GM19351 (cell line): ENCODE results near the gene FN1.
"Not testable (repeated sequence)": the region's sequence is repeated elsewhere in the genome, so short reads cannot be mapped to it uniquely, and the experiment has no call there.

Experiments
- ATAC-seq: cut with Tn5 transposase; IDR thresholded peaks from one replicate; pipeline ENCODE4 v1.9.1; 2021; ENCODE audit warnings: mild to moderate bottlenecking, moderate library complexity; ENCODE audit not compliant: unreplicated experiment

Gene FN1

DNA sequence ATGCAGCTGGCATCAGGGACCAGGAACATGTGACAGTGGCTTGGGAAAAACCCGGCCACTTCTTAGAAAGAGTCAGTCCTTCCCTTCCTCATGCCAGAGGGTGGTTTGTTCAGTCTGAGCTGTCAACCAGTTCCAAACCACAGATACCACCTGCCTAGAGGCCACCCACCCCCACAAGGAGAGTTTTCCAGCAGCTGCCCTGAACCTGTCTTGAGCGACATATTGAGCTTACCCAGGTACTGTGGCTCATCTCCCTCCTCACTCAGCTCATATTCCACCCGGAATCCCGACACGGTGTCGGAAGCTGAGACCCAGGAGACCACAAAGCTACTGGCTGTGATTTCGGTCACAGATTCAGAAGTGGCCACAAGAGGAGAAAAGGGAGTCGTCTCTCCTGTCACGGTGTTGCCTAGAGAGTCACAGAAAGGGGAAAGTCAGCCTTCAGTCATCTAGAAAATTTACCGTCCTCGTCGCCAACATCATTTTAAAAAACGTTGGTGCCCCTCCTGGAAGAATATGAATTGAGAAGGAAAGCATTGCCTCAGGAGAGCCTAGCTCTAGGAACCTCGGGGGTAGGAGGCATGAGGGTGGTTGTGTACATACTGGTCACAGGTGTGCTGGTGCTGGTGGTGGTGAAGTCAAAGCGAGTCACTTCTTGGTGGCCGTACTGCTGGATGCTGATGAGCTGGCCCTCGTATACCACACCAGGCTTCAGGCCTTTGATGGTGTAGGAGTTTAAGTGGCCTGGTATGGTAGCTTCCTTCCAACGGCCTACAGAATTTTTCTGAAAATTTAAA, 26.3 kb downstream of the FN1 start:
- ATAC-seq, result no peak

DNA sequence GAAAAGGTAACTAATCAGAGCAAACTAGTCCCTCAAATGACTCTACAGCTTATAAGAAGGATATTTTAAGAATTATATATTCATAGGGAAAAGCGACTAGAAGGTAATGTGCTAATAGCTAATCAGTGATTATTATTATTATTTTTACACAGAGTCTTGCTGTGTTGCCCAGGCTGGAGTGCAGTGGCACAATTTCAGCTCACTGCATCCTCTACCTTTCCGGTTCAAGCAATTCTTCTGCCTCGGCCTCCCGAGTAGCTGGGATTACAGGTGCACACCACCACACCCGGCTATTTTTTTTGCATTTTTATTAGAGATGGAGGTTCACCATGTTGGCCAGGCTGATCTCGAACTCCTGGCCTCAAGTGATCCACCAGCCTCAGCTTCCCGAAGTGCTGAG, 27.4 kb downstream of the FN1 start:
- not testable (repeated sequence) for ATAC-seq

DNA sequence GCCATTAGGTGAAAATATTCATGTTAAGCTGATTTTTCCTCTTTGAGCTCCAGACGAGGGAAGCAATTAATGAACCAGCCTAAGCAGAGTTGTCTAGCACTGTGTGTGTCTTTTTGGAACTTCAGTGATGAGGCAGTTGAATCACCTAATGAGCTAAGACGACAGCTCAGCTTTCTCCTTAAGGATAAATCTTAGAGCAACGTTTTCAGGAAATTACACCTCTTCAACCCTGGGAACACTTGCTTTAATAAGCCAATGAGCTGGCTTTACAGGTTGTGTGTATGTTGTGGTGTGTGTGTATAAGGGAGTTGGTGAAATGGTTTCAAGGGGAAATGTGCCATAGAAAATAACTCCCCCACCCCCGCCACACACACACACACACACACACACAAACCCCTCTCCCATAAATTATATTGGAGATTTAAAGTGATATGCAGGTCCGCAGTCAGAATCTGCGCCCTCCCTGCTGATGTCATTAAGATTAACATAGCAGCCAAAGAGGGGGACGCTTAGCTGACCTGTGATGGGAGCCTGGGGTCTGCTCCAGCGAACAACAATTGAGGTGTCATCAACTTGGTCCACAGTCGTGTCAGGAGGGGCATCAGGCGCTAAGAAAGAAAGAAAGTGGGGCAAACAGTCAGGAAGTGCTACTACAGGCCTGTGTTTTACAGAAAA, 28.1 kb downstream of the FN1 start:
- no peak for ATAC-seq

DNA sequence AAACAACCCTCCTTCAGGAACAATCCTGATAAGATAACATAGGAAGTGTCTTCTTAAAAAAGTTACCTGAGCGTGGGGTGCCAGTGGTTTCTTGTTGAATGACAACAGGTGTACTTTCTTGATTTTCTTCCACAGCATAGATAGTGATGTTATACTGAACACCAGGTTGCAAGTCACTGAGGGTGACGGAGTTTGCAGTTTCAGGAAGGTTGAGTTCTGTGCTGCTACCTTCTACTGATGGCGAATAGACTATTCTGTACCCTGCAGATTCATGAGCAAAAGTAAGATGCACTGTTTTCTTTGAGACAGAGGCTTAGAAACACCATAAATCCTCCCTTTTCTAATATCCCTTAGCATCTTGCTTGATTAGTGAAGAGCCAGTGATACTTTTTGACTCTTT, 28.8 kb downstream of the FN1 start:
- no peak for ATAC-seq

DNA sequence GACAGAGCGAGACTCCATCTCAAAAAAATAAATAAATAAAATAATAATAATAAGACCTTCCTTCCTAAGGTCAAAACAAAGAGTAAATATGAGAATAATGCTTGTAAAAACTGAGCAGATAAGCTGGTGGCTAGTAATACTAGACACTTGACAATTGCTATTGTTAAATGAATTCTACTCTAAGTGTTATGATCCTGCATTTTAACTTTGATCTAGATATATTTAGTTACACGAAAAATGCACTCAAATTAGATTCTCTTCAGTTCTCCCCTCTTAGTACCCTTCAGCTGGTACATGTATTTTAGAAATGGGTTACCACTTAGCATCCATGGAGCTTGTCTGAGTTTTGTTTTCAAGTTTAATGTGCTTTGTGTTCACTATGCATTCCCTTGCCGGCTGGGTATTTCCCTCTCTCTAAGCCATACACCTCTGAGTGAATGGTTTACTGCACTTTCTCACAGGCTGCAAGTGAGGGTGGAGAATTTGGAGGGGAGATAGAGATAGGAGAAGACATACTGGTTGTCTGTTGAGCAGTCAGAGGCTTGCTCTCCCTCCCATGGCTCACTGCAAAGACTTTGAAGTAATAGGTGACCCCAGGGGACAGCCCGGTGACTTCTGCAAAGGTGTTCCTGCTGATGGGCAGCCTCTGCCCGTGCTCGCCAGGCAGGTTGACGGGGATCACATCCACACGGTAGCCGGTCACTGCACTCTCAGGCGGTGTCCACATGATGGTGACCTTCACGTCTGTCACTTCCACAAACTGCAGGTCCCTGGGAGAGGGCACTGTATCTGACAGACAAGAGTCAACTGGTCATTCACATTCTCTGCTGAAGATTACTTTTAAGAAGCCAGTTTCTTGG, 29.9 kb downstream of the FN1 start:
- ATAC-seq, result no peak

DNA sequence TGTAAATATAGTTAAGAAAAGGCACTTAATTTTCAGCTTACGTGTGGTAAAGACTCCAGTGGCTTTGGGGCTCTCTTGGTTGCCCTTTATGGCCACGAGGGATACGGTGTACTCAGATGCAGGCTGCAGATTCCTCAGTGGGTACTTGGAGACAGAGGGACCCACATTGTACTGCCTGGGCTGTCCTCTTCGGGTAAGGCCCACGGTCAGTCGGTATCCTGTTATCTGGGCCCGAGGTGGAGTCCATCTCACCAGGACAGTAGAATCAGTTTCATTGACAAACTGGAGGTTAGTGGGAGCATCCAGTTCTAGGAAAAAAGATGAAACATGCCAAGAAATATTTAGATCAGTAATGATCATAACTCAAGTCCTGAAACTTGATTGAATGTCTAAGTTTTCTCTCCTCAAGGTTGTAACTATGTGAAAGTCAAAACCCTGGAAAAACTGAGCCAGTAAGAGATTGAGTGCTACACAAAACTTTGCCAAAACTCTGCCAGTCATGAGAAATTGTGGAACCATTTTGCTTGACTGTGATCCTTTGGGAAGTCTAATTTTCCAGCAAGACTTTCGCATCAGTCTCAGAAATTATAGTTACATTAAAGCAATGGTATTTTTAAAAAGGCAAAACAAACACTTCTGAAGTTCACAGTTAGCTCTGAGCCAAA, 31.4 kb downstream of the FN1 start:
- no peak for ATAC-seq

DNA sequence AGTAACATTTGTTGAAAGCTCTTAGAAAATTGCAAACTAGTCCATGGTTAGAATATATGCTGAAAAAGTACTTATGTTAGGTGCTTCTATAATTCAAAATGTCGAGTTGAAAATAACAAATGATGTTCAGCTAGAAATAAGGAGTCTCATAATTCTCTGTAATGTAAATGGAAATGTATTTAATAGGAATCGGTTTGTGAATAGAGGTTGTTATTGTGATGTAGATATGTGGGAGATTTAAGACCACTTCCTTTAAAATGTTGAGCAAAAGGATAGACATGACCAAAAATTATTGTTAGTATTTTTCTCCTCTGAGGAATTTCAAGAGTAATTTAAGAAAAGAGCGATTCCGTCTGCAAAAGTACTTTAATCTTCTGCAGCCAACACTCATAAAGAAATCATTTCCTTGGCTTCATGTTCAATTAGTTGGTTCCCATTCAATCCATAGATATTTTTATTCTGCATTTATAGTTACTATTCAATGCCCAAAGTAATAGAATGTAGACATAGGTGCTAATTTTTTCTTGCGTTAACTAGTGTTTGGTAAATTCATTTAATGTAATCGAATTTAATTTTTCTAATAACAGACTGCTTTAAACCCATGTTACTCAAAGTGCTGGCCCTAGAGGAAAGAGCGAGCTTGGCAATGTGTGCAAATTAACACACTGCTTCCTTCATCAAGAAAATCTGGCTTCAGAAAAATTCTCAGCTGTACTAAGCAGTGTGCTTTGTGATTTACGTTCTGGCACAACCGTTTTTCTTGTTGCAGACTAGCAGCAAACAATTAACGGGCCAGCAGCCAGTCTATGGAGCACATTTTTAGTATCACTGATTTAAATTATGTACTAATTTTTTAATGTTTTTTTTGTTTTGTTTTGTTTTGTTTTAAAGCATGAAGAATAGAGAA, 32.2 kb downstream of the FN1 start:
- no peak for ATAC-seq

DNA sequence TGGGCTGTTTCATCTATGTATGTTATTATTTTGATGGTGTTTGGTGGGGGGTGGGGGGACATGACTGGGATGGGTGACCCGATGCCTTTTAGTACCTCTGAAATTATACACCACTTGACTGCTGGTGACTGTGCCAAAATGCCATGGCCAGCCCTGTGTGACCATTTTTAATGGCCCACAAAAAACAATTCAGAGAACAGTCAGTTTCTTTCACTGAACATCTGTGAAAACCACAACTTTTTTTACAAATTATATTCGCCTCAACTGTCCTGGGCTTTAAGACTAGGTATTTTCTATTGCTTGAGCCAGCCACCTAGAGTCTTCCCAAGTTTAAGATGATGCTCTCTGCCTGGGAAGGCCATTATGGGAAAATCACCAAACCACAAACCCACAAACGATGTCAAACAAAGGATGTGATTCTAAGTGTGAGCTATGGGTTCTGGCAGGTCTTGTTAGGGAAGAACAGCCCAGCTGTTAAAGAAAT, 33.9 kb downstream of the FN1 start:
- ATAC-seq, result no peak

DNA sequence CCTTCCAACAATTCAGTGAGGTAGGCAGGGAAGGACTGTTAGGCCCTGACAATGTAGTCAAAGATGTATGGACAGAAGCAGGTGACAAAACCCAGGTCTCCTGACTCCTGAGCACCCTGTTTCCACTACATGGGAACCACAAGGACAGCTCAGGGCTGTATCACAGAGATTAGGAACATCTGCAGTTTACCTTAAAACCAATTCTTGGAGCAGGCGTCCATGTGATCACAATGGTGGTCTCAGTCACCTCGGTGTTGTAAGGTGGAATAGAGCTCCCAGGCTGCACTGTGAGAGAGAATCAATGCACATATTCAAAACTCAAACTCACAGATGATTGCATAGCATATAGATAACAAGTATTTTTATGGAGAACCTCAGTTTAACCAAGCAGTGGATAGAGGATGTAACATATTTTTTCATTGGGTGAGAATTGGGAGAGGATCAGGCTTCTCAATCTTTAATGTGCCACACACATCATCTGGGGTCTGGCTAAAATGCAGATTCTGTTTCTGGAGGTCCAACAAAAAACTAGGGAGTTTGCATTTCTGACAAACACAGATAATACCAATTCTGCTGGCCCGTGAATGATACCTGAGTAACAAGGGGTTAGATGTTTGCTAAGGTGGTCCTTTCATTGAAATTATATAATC, 36.7 kb downstream of the FN1 start:
- no peak for ATAC-seq

DNA sequence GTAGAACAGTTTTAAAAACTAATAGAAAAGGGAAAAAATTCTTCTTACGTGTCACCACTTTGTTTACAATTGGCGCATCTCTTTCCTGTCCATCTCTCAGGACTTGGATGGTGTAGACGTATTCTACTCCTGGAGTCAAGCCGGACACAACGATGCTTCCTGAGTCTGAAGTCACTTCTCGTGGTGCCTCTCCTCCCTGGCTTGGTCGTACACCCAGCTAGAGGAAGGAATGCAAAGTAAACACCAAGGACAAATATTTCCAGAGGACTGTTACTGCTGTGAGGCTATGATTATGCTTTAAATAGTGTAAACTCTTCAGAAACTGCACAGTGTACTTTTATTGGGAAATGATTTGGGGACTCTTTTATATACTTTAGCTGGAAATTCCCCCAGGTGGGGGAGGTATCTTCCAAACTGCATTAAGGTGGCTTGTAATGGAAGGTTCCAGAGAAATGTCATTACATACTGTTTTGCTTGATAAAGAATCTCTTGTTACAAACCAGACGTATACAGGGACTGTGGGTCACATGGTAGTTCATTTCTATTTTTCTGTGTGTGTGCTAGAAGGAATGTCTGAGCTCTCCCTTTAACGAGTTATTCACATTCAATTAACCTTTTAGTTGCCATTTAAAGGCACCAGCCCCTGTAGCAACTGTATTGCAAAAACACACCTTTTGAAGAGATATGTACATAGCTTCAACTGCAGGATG, 38.1 kb downstream of the FN1 start:
- no peak for ATAC-seq

DNA sequence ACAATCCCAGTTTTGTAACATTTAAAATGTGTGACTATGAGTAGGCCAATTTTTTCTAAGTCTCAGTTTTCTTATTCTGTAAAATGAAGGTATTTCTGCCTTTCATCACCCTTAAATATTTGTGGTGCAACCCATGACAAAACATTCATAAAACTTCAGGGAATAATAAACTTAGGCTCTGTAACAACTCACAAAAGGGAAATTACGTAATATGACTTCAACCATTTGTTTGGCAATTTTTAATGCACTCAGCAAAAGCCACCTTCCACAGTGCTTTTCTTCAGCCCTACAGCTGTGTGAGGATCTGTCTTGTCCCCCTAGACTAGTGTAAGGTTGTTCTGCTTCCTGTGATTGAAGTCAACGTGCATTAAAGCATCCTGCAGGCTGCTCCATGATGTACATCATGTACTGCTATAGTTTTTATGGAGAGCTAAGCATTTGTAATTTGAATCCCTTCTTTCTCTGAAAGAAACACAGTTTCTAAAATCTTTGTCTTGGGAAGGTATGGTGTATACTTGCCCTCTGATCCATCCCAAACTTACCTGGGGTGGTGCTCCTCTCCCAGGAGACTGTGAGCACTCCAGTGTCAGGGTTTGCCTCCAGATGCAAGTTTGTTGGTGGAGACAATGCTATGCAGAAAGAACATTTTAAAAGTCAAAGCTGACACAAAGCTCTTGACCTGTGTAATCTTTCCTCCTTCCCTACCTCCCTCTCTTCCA, 39.1 kb downstream of the FN1 start:
- no peak for ATAC-seq

DNA sequence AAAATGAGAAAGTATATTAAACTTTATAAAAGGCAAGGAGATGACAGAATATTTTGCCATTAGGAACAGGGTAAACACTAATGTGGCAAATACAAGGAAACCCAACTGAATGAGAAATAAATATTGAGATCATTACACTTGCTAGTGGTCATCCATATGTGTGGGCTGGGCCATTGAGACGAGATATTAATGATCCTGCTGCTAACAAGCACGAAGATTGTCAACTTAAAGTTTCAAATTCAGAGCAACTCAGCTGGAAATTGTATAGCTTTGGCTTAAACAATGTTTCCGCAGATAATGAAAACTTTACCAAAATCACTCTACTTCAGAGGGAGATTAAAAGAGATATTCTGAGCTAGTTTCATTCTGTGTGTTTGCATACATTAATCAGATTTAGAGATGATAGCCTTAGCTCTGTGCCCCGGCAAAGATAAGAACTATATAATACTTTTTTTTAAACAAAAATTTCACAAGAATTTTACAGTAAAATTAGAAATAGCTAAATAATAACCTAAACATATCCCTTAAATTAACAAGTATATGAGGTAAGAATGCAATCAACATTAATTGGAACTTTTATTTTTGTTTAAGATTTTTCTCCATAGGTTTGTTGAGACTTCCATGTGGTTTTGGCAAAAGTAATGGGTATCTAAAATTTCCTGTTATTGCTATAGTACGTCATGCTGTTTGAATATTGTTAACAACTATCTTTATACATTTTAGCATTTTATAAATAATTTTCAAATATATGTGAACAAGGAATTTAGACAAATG, 40.0 kb downstream of the FN1 start:
- no peak for ATAC-seq

DNA sequence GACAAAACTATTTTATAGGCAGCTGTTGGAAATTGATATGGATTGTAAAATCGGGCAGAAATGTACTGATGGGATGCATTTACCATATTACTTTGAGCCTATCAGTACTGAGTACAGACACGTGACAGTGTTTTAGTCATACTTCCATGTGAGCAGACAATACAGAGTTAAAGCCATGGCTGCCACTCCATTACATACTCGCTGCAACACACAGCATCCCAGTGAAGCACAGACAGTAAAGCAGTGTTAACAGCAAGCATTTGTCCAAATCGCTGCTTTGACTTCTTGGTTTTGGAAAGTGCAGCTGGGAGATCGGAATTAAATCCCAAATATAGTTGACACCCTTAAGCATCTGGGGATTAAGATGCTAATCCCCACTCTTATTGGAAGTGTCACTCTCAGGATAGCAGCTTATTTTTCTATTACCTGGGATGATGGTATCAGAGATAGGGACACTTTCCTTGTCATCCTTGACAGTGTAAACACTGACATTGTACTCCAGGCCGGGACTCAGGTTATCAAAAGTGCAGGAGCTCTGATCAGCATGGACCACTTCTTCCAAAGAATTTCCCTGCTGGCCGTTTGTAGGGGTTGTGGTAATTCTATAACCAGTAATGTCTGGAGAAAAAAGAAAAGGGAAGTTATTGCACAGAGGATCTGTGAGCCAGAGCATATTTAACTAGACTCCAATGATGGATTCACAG, 41.6 kb downstream of the FN1 start:
- ATAC-seq, result no peak

DNA sequence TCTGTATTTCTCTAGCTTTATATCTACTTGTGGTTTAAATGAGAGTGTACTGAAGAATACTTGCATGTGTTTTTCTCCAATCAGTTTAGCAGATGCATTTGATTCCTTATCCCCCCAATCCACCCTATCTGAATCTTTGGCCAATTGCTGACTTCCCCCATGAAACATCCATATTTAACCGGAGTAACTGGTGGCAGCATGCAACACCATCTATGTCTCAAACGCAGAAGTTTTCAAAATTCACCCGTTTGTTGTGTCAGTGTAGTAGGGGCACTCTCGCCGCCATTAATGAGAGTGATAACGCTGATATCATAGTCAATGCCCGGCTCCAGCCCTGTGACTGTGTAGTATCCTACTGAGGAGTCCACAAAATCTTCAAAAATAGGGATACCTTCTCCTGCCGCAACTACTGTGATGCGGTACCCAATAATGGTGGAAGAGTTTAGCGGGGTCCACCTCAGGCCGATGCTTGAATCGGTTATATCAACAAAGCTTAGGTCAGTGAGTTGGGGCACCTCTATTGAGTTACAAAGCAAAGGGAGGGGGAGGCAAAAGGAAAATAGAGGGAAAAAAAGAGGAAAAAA, 43.1 kb downstream of the FN1 start:
- no peak for ATAC-seq

DNA sequence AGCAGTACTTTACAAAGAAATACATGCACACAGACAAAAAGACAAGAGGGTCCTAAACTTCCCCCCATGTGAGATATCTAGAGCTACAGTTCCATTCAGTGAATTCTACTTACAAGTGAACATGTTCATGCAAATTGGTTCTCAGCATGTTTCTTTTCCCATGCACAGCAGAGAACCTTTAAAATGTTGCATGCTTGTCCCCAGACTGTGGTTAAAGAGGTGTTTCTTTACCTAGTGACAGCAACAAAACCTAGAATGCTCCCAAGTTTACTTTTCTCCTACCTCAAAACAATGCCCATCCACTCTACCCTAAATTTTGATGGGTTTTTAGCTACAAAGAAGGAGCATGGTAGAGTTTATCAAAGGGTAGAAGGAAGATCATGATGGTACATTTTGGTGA, 43.7 kb downstream of the FN1 start:
- no peak for ATAC-seq

DNA sequence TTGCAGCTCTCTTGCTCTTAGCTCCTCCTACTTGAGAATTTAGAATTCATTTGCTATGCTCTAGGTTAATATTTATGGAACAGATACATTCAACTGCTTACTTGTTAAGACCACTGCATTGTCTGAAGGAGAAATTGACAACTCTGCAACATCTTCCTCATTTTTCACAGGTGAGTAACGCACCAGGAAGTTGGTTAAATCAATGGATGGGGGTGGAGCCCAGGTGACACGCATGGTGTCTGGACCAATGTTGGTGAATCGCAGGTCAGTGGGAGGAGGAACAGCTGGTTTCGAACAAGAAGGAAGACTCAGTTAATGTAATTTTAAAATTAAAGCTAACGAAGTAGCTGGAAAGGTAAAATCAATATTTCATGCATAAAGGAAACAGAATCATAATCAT, 44.3 kb downstream of the FN1 start:
- no peak for ATAC-seq

DNA sequence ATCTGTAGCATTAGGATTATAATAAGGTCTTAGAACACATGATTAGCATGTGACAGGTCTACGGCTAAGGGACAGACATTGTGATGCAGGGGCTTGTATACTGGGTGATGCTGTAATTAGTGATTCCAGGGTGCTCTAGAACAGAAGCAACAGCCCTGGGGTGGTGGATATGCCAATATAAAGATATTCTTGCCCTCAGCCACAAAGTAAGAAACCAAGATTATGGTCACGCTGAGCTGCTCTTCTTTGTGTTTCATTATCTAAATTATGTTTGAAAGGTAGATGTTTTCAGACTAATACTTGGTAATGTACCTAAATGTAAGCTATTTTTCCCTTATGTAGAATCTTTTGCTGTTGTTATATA, 45.3 kb downstream of the FN1 start:
- no peak for ATAC-seq
